Measurements from ENCODE around the gene ZBTB6.

ZBTB6 gene

DNA sequence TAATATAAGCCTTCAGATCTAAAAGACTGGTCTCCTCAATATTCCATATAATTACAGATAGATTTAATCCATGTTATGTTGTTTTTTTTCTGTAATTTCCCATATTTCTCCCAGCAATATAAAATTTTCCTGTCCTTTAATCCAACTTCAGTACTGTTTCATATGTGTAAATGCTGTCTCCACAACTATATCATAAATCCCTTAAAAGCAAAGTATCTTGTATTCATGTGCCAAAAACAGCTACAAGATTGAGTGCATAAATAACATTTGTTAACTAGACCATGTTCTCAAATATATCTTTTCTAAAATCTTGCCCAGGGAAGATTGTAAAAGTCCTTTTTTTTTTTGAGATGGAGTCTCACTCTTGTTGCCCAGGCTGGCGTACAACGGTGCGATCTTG lies 49.7 kb downstream of the ZBTB6 start:
- CTCF ChIA-PET, result no interaction called here
- TF ChIP-seq LEF1 (IDR thresholded peaks at IDR 0.05; ENCODE audit: borderline replicate concordance) (no peak), ARNT (IDR thresholded peaks at IDR 0.05) (no peak)
- POLR2A ChIA-PET, result no interaction called here
- no peak for DNase-seq (ENCODE audit: extremely low spot score)

DNA sequence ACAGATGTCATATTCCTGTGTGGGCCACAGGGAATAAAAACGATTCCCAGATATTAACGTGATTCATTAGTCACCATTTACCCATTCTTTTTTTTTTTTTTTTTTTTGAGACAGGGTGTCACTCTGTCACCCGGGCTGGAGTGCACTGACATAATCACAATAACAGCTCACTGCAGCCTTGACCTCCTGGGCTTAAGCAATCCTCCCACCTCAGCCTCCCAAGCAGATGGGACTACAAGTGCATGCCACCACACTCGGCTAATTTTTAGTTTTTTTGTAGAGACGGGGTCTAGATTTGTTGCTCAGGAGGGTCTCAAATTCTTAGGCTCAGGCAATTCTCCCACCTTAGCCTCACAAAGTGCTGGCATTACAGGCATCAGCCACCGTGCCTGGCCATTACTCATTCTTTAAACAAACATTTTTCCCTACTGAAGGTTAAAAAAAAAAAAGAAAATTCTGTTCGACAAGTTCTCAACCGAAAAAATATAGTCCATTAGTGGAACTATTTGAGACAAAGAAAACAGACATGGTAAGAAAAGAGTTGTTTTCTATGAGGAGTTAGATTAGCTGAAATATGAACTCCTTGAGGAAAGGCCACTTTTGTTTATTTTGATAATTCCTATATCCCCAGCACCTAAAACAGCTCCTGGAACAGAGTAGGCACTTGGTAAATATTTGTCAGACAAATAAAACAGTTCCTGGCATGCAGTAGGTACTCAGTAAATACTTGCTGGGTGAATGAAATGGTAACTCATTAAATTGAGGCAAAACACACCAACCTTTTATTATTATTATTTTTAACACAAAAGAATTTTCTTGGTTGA lies 52.6 kb downstream of the ZBTB6 start:
- ChIA-PET POLR2A (interaction anchor here (1.8 kb wide), 1 partner anchor 45 kb away, joined by 6 read pairs; the partner anchor contains the start of gene RC3H2), CTCF (no interaction called here)
- no peak for DNase-seq (ENCODE audit: extremely low spot score)
- no peak for TF ChIP-seq FOXM1 (IDR thresholded peaks at IDR 0.05; ENCODE audit: borderline replicate concordance)
- TF ChIP-seq HDGF (IDR thresholded peaks at IDR 0.05; ENCODE audit: borderline replicate concordance), result no peak
- TF ChIP-seq FOXA1 (IDR thresholded peaks at IDR 0.05), result no peak
- no peak for TF ChIP-seq L3MBTL2 (conservative IDR thresholded peaks at IDR 0.05)
- no peak for TF ChIP-seq CTBP1 (IDR thresholded peaks at IDR 0.05; ENCODE audit: borderline replicate concordance)
- no peak for TF ChIP-seq BHLHE40 (IDR thresholded peaks at IDR 0.05; ENCODE audit: borderline replicate concordance)
- no peak for TF ChIP-seq SUZ12 (IDR thresholded peaks at IDR 0.05)
